Umbilical cord (tissue), 2 donors: ENCODE data around the gene TBC1D32. TPM values are rescaled to one million over a fixed set of nuclear protein-coding genes. Genes with fewer than 3 reads are reported as not detected.
A peak's percentile ranks its signal among the peaks of the same experiment; 100 is the strongest.
"Not testable (repeated sequence)": the region's sequence is repeated elsewhere in the genome, so short reads cannot be mapped to it uniquely, and the experiment has no call there.

Experiments used
- DNase-seq: peaks from one replicate; pipeline ENCODE4 v3.0.0-alpha.2; 2015; ENCODE audit warnings: low spot score
- total RNA-seq: library from RNA; depleted of rRNA; stranded (reverse); fragments of >200 nt; gene quantifications from one replicate; pipeline ENCODE4 v1.2.3, GENCODE V29; 2014; ENCODE audit warnings: low replicate concordance; ENCODE audit not compliant: insufficient read depth

TBC1D32 gene
- total RNA-seq, 1 donor from 2014 or later = 49.1 TPM

GRCh38 chr6:121124600-121124999 is 209.7 kb downstream of the TBC1D32 start:
- DNase-seq = no peak

GRCh38 chr6:121112356-121112755 is 221.9 kb downstream of the TBC1D32 start:
- DNase-seq = no peak

GRCh38 chr6:121110733-121111132 is 223.5 kb downstream of the TBC1D32 start:
- DNase-seq = no peak

- no peak for DNase-seq
Measured at GRCh38 chr6:121106962-121107361, 227.3 kb downstream of the TBC1D32 start.

DNA sequence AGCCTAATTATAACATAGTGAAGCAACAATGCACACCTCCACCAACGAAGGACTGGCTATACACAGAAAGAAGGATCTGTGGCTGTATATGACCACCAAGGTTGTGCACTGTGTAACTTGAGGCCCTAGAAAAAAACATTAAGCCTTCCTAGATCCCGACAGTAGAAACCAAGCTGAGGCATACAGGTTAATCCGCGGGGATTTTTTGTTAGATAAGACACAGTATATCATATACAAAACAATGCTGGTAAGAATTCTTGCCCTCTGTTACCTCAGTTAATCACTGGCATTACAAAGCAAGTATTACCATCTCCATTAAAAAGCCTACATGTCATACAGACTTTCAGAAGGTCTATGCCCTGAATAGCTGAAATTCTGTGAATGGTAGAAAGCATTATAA is 228.8 kb downstream of the TBC1D32 start:
- DNase-seq = no peak

- DNase-seq = no peak
Measured at GRCh38 chr6:121093928-121094327, 240.4 kb downstream of the TBC1D32 start.

GRCh38 chr6:121090492-121090891 is 243.8 kb downstream of the TBC1D32 start:
- no peak for DNase-seq

- no peak for DNase-seq
Measured at GRCh38 chr6:121086876-121087275, 247.4 kb downstream of the TBC1D32 start.

DNA sequence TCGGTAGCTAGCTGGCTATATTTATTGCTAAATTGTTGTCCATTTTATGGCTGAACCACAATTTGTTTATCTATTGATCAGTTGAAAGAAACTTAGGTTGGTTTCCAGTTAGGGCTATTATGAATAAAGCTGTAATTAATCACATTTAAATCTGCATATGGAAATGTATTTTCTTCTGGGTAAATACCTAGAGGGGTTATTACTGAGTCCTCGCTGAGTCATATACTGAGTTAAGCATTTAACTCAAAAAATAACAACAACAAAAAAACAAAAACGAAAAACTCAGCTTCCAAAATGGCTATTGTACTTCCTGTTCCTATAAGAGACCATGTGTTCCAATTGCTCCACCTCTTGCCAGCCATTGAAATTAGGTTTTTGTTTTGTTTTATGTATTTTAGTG is 258.2 kb downstream of the TBC1D32 start:
- no peak for DNase-seq

- DNase-seq = not testable (repeated sequence)
Measured at GRCh38 chr6:121068749-121069148, 265.5 kb downstream of the TBC1D32 start.

- DNase-seq = no peak
Measured at GRCh38 chr6:121067381-121067780, 266.9 kb downstream of the TBC1D32 start.

DNA sequence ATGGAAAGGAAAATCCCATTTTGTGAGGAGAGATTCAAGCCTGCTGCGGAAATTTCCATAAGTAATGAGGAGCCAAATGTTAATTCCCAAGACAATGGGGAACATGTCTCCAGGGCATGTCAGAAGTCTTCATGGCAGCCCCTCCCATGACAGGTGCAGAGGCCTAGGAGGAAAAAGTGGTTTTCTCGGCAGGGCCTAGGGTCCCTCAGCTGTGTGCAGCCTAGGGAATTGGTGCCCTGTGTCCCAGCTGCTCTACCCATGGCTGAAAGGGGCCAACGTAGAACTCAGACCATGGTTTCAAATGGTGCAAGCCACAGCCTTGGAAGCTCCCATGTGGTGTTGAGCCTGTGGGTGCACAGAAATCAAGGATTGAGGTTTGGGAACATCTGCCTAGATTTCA is 269.9 kb downstream of the TBC1D32 start:
- DNase-seq = no peak

DNA sequence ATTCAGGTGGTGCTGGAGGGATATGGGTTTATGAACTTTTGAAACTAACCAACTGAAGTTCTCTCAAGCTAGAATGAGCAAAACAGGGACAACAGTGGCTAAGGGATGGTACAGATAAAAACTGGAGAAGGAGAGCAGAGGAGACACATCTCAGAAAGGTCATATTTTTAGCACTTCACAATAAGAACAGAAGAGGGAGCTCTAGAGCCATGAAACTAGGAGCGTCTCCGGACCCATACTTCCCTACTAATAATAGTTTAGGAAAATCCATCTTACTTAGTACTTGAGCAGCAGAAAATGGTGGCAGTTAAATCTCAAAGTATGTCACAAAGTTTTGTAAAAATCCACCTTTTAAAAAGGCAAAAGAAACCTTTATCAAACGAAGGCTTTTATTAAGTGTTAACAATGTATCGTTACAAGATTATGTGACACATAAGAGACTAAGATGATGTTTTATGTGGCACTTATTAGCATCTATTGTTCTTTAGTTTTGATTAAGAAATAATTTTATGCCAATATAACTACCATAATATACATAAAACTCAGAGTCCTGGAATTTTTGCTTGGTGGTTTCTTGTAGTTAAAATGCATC is 278.6 kb downstream of the TBC1D32 start:
- DNase-seq = peak; percentile 43

GRCh38 chr6:121048593-121048992 is 285.7 kb downstream of the TBC1D32 start:
- DNase-seq = not testable (repeated sequence)

GRCh38 chr6:121044905-121045304 is 289.4 kb downstream of the TBC1D32 start:
- not testable (repeated sequence) for DNase-seq

DNA sequence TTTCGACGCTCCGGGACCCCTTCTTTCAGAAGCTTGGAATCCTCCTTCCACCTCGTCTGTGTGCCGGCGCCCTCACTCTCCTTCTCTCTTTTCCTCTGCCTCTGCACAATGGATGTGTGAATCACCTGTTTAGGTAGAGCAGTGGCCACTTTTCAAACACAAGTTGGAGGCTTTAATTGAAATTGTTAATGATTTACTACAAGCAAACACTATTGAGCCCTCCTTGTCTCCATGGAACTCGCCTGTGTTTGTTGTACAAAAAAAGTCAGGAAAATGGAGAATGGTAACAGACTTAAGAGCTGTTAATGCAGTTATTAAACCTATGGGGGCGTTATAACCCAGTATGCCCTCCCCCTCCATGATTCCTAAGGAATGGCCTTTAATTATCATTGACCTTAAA is 290.6 kb downstream of the TBC1D32 start:
- DNase-seq = not testable (repeated sequence)

DNA sequence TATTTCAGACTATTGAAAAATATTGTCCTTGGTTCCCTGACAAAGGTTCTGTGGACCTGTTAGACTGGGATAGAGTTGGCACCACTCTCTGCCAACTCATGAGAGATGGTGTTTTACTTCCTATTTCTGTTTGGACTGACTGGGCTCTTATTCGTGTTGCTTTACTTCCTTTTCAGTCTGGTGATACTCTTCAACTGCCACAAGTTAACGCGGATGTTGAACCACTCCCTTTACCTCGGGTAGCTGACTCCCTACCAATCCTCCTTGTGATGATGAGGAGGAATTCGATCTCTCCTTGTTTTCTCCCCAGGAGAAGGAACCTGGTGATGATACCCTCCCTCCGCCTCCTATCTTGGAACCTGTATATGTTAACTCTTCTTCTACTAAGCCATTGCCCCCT is 291.1 kb downstream of the TBC1D32 start:
- DNase-seq = not testable (repeated sequence)

- DNase-seq = no peak
Measured at GRCh38 chr6:121042766-121043165, 291.5 kb downstream of the TBC1D32 start.

DNA sequence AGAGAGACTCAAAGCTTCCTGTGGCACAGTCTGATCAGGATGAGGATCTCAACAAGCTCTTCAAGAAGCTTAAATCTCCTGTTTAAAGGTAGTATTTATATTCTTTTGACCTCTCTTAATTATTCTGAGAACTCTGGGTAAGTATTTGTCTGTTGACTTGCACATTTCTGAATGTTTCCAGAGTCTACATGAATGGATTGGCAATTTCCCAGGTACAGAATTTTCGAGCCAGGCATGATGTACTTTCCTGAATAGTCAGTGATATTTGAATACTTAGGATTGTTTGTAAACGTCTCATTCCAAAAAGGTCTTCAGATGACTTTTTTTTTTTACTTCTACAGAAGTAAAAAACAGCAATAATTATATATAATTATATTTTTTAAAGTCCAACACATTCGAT is 293.4 kb downstream of the TBC1D32 start:
- no peak for DNase-seq

GRCh38 chr6:121033091-121033490 is 301.2 kb downstream of the TBC1D32 start:
- no peak for DNase-seq

- DNase-seq = peak; percentile 55
Measured at GRCh38 chr6:121032268-121033006, 301.8 kb downstream of the TBC1D32 start.
